Stomach (tissue), 9 donors: Measurements from ENCODE around the gene CFAP69. TPM values are rescaled to one million over a fixed set of nuclear protein-coding genes. Genes with fewer than 3 reads are reported as not detected.

Source experiments
- DNase-seq, 2 donors: peaks; one replicate each; pipeline versions ENCODE4 v3.0.0 to v3.0.0-alpha.2; 2013 to 2019
- H3K27ac ChIP-seq, 5 donors: fragments of 200-600 bp in 4 of 5; sonication (generic) in 4 of 5; one replicate each; pipeline ENCODE4 v1.5.1; 2013 to 2019; ENCODE audit warnings: mild to moderate bottlenecking in 1 of 5, moderate library complexity in 1 of 5
- H3K27me3 ChIP-seq, 3 donors: fragments of 200-600 bp; sonication (generic); one replicate each; pipeline ENCODE4 v1.5.1; 2017 to 2019; ENCODE audit warnings: mixed run types in 1 of 3
- H3K36me3 ChIP-seq, 4 donors: fragments of 200-600 bp; sonication (generic); 1 replicate in 3 of 4; 2 replicates in 1 of 4; pipeline ENCODE4 v1.5.1; 2016 to 2019
- H3K4me1 ChIP-seq, 4 donors: fragments of 200-600 bp; sonication (generic); one replicate each; pipeline ENCODE4 v1.5.1; 2016 to 2019
- H3K4me3 ChIP-seq, 4 donors: fragments of 200-600 bp; sonication (generic) in 3 of 4; one replicate each; pipeline ENCODE4 v1.5.1; 2016 to 2019; ENCODE audit warnings: mild to moderate bottlenecking in 1 of 4
- H3K9me3 ChIP-seq, 4 donors: fragments of 200-600 bp; sonication (generic); one replicate each; pipeline ENCODE4 v1.5.1; 2016 to 2019
- EP300 ChIP-seq: sonication (generic); formaldehyde crosslinking; IDR thresholded peaks from one replicate; pipeline ENCODE4 v1.6.1; 2017; ENCODE audit warnings: antibody characterized with exemption
- POLR2A ChIP-seq, 4 donors: fragments of 450-650 bp; IDR thresholded peaks; one replicate each; pipeline ENCODE4 v1.6.1; 2016; ENCODE audit warnings: antibody characterized with exemption in 4 of 4, control low read depth in 2 of 4, mild to moderate bottlenecking in 1 of 4, moderate library complexity in 1 of 4
- POLR2AphosphoS5 ChIP-seq, 3 donors: sonication (generic); formaldehyde crosslinking; IDR thresholded peaks; one replicate each; pipeline ENCODE4 v1.6.1; 2016; ENCODE audit warnings: antibody characterized with exemption in 3 of 3
- WGBS, 5 donors: extraction: QIAGEN DNeasy Blood & Tissue Kit in 3 of 5; methylation state at CpG; one replicate each; pipeline versions ENCODE4 v1.1.5 to v1.1.7; 2013 to 2018; 5-methylcytosine and 5-hydroxymethylcytosine counted together
- intact Hi-C: fragments of 100-400 bp; cut with DNase I; formaldehyde crosslinking; loops from one replicate; pipeline ENCODE4 v1.15.1; 2023; ENCODE audit warnings: low total_unique reads
- polyA plus RNA-seq, 3 donors: library from polyadenylated mRNA; stranded (reverse); fragments of 200-250 nt; gene quantifications; one replicate each; pipeline ENCODE4 v1.2.3, GENCODE V29; 2013
- total RNA-seq, 5 donors: library from RNA; depleted of rRNA; stranded (reverse); fragments of >200 nt; gene quantifications; one replicate each; pipeline versions ENCODE4 v1.1.0 to v1.2.3, GENCODE V29; 2014 to 2016
- TF ChIP-seq, protein P1 (sequence below), 7 experiments: fragments of 450-650 bp in 4 of 7; fragments of 200-600 bp in 3 of 7; sonication (generic) in 3 of 7; IDR thresholded peaks; one replicate each; pipeline ENCODE4 v1.5.1; 2016 to 2019; ENCODE audit warnings: antibody characterized with exemption in 7 of 7, control low read depth in 2 of 7, mild to moderate bottlenecking in 1 of 7
- donor health status: healthy with polysubstance abuse.
- donor health status: Bipolar disorder and iron deficiency.
- donor health status: healthy.

CFAP69 gene
- total and polyA plus RNA-seq, 8 donors, result 0.87 to 22.0 (median 5.5) TPM

DNA sequence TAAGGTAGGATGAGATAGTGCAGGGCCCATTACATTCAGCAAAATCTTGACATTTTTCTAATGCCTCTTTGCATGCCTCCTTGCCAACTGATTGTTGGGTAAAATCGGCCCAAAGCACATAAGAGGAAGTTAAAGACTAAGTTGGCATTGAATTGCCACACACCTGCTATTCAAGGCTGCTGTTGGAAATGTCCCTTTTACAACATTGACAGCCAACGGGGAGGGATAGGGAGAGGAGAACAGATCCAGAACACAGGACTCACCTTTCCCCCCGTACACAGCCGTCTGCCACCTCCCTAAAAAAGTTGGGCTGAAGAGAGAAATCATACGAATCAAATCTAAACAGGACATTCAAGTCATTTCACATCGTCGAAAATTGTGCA lies 75.4 kb downstream of the CFAP69 start:
- Histone ChIP-seq H3K27ac (no peak overlapping the region), H3K4me3 (peak overlapping the region in 1 of 4 donors; percentile 34), H3K4me1 (peaks cover 7 to 14% (median 11%) of the 10 kb centered on the region in 4 donors), H3K27me3 (peaks cover 14 to 53% (median 22%) of the 10 kb centered on the region in 3 donors), H3K9me3 (no peaks in the 10 kb centered on the region), H3K36me3 (no peaks in the 10 kb centered on the region)
- TF ChIP-seq POLR2AphosphoS5 (IDR thresholded peaks at IDR 0.05), result no peak
- TF ChIP-seq EP300, result no peak
- no peak for TF ChIP-seq POLR2A (IDR thresholded peaks at IDR 0.05)
- TF ChIP-seq, protein P1, sequence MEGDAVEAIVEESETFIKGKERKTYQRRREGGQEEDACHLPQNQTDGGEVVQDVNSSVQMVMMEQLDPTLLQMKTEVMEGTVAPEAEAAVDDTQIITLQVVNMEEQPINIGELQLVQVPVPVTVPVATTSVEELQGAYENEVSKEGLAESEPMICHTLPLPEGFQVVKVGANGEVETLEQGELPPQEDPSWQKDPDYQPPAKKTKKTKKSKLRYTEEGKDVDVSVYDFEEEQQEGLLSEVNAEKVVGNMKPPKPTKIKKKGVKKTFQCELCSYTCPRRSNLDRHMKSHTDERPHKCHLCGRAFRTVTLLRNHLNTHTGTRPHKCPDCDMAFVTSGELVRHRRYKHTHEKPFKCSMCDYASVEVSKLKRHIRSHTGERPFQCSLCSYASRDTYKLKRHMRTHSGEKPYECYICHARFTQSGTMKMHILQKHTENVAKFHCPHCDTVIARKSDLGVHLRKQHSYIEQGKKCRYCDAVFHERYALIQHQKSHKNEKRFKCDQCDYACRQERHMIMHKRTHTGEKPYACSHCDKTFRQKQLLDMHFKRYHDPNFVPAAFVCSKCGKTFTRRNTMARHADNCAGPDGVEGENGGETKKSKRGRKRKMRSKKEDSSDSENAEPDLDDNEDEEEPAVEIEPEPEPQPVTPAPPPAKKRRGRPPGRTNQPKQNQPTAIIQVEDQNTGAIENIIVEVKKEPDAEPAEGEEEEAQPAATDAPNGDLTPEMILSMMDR (IDR thresholded peaks at IDR 0.05), result no peak
- DNase-seq, result no peak
- intact Hi-C loops, result no loop called here
- 25 to 36% (median 29%) methylated on average over 7 of the region's 7 CpGs for WGBS, 5 donors

DNA sequence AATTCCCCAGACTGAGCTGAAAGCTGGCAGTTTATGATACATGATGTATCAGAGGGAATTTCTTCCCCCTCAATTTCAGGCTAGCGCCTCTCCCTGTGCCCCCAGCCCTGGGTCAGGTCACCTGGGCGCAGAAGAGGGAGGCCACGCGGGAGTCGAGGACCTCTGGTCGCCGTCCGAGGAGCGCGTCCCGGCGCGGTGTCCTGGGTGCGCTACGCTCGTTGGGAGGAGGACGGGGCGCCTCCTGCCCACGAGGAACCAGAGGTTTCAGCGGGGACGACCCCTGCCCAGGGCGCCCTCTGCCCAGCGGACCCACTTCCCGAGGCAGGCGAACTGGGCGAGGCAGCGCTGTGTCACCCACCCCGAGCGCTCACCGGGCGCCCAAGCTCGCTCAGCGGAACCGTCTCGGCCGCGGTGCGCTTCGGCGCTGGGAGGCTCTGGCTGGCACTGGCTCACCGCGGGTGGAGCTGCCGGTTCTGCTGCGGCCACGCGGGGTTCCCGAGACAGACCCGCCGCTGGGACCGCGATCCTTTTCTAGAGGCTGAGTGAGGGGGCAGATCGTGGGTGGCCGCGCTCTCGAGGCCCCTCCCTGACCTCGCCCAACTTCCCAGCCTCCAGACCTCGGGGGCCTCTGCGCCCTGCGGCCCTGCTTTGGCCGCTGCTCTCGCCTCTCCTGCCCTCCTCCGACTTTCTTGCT lies 76.0 kb downstream of the CFAP69 start, which contains the start of gene FAM237B:
Gene FAM237B, minus strand, starts transcription at position 504 of the 694 bp plus-strand sequence. CDS start 1,556 bp downstream, outside the sequence.
- Histone ChIP-seq H3K36me3 (no peaks in the 10 kb centered on the region), H3K9me3 (no peaks in the 10 kb centered on the region), H3K4me1 (peaks cover 7 to 14% (median 11%) of the 10 kb centered on the region in 4 donors), H3K27ac (no peak within 1 kb of the TSS), H3K4me3 (peak within 1 kb of the TSS; percentile 12 to 43 (median 27)), H3K27me3 (peaks cover 14 to 58% (median 22%) of the 10 kb centered on the region in 3 donors)
- TF ChIP-seq EP300, result no peak
- TF ChIP-seq POLR2A (IDR thresholded peaks at IDR 0.05), result no peak
- TF ChIP-seq, protein P1 (IDR thresholded peaks at IDR 0.05), result no peak
- no peak for TF ChIP-seq POLR2AphosphoS5 (IDR thresholded peaks at IDR 0.05)
- peak in 1 of 2 donors; percentile 58 for DNase-seq
- 2 to 5% (median 4%) methylated on average over 22 to 62 of the region's 62 CpGs for WGBS, 5 donors
- intact Hi-C loops, result no loop called here

DNA sequence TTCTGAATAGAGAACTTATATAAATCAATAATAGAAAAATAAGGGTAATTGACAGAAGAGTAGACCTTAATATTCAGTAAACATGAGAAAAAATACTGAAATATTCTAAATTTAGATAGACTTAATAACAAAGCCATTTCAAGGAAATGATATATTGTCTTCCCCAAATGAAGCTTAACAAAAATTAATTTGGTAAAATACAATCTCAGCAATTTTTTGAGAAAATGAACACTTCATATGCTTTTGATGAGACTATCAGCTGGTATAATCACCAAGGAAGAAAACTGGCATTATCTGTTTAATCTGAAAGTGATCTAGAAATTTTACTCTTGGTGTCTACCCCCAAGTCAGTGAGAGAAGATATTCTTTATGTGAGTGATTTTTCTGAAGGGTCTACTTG lies 77.9 kb downstream of the CFAP69 start:
- no peak overlapping the region for H3K4me3 ChIP-seq
- H3K4me1 ChIP-seq, result peaks cover 7 to 14% (median 11%) of the 10 kb centered on the region in 4 donors
- intact Hi-C loops, result no loop called here
- DNase-seq, result no peak
- no peaks in the 10 kb centered on the region for H3K36me3 ChIP-seq
- no peak for TF ChIP-seq EP300
- TF ChIP-seq POLR2AphosphoS5 (IDR thresholded peaks at IDR 0.05), result no peak
- TF ChIP-seq, protein P1 (IDR thresholded peaks at IDR 0.05), result no peak
- no peak for TF ChIP-seq POLR2A (IDR thresholded peaks at IDR 0.05)
- no peak overlapping the region for H3K27ac ChIP-seq
- H3K27me3 ChIP-seq, result peaks cover 14 to 59% (median 22%) of the 10 kb centered on the region in 3 donors
- H3K9me3 ChIP-seq, result no peaks in the 10 kb centered on the region

DNA sequence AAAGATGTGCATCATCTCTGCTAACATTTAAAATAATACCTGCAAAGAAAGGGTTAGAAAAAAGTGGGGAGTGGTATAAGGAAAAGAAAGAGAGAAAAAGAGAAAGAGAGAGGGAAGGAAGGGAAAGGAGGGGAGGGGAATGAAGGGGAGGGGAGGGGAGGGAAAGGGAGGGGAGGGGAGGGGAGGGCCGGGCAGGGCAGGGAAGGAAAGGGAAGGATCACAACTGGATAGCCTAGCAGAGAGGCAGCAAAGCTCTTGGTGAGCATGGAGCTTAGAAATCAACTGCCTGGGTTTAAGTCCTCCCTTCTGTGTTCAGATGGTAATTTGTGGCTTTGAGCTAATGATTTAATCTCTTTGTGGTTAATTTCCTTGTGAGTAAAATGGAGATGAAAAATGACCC lies 81.5 kb downstream of the CFAP69 start:
- no peak overlapping the region for H3K27ac ChIP-seq
- no peaks in the 10 kb centered on the region for H3K9me3 ChIP-seq
- peaks cover 0 to 2% (median under 1%) of the 10 kb centered on the region in 4 donors for H3K4me1 ChIP-seq
- no peak for TF ChIP-seq EP300
- TF ChIP-seq, protein P1 (IDR thresholded peaks at IDR 0.05), result no peak
- TF ChIP-seq POLR2AphosphoS5 (IDR thresholded peaks at IDR 0.05), result no peak
- TF ChIP-seq POLR2A (IDR thresholded peaks at IDR 0.05), result no peak
- 10 to 14% (median 14%) methylated on average over 1 of the region's 1 CpG for WGBS, 5 donors
- no peak overlapping the region for H3K4me3 ChIP-seq
- H3K27me3 ChIP-seq, result peaks cover 1 to 30% (median 9%) of the 10 kb centered on the region in 3 donors
- intact Hi-C loops, result no loop called here
- DNase-seq, result no peak
- H3K36me3 ChIP-seq, result no peaks in the 10 kb centered on the region
